DMS53 (cell line): ENCODE results near the gene ATF2.

Experiments used
- DNase-seq: peaks from one replicate; lab custom pipeline; 2025; lab: John Stamatoyannopoulos, UW

ATF2 gene

GRCh38 chr2:175080479-175080878, 87.5 kb downstream of the ATF2 start:
- no peak for DNase-seq

GRCh38 chr2:175076272-175076671, 91.7 kb downstream of the ATF2 start:
- no peak for DNase-seq

- no peak for DNase-seq
Measured at GRCh38 chr2:175074478-175074877, 93.5 kb downstream of the ATF2 start.

GRCh38 chr2:175068534-175068933, 99.5 kb downstream of the ATF2 start:
- DNase-seq, result no peak

- DNase-seq, result peak; percentile 68
Measured at GRCh38 chr2:175066411-175066810, 101.6 kb downstream of the ATF2 start.

GRCh38 chr2:175064797-175065196, 103.2 kb downstream of the ATF2 start:
- DNase-seq, result peak; percentile 46

- peak; percentile 98 for DNase-seq
Measured at GRCh38 chr2:175063741-175064140, 104.3 kb downstream of the ATF2 start.

GRCh38 chr2:175062787-175063585, 105.0 kb downstream of the ATF2 start:
- peak; percentile 100 for DNase-seq

GRCh38 chr2:175057078-175057685, 110.8 kb downstream of the ATF2 start:
- no peak for DNase-seq

- no peak for DNase-seq
Measured at GRCh38 chr2:175055993-175056392, 112.0 kb downstream of the ATF2 start.

- DNase-seq, result no peak
Measured at GRCh38 chr2:175054340-175054739, 113.7 kb downstream of the ATF2 start.

- no peak for DNase-seq
Measured at GRCh38 chr2:175049661-175050060, 118.3 kb downstream of the ATF2 start.

- no peak for DNase-seq
Measured at GRCh38 chr2:175048275-175048674, 119.7 kb downstream of the ATF2 start.

GRCh38 chr2:175039490-175039889, 128.5 kb downstream of the ATF2 start:
- no peak for DNase-seq

- DNase-seq, result no peak
Measured at GRCh38 chr2:175039031-175039430, 129.0 kb downstream of the ATF2 start.

- DNase-seq, result no peak
Measured at GRCh38 chr2:175037941-175038340, 130.1 kb downstream of the ATF2 start.

- peak; percentile 84 for DNase-seq
Measured at GRCh38 chr2:175036582-175037018, 131.4 kb downstream of the ATF2 start.

- DNase-seq, result no peak
Measured at GRCh38 chr2:175035806-175036205, 132.2 kb downstream of the ATF2 start.

GRCh38 chr2:175034716-175035115, 133.3 kb downstream of the ATF2 start:
- no peak for DNase-seq

GRCh38 chr2:175030380-175031271, 137.4 kb downstream of the ATF2 start:
- DNase-seq, result peak; percentile 83

GRCh38 chr2:175027755-175028154, 140.2 kb downstream of the ATF2 start:
- DNase-seq, result peak; percentile 48

- no peak for DNase-seq
Measured at GRCh38 chr2:175026385-175026784, 141.6 kb downstream of the ATF2 start.

GRCh38 chr2:175025946-175026345, 142.1 kb downstream of the ATF2 start:
- DNase-seq, result no peak
